ENCODE data around the gene TP53. TPM values are rescaled to one million over a fixed set of nuclear protein-coding genes. Genes with fewer than 3 reads are reported as not detected.

Gene TP53
- total RNA-seq, 1 donor from 2014 or later: 168 TPM

GRCh38 chr17:7654832-7655540 lies 32.3 kb downstream of the TP53 start:
- no peak for TF ChIP-seq CTCF (IDR thresholded peaks at IDR 0.05; ENCODE audit: insufficient read depth, low read length, poor library complexity, severe bottlenecking)
- H3K27me3 ChIP-seq (ENCODE audit: control insufficient read depth, insufficient read depth, low read length): peaks cover 42% of the 10 kb centered on the region
- no peaks in the 10 kb centered on the region for H3K36me3 ChIP-seq (ENCODE audit: control insufficient read depth, insufficient read depth, low read length)
- DNase-seq (ENCODE audit: low read depth): no peak
- no peak overlapping the region for H3K4me3 ChIP-seq (ENCODE audit: low read depth, low read length)

GRCh38 chr17:7652388-7653356 lies 34.6 kb downstream of the TP53 start:
- DNase-seq (ENCODE audit: low read depth): no peak
- no peaks in the 10 kb centered on the region for H3K36me3 ChIP-seq (ENCODE audit: control insufficient read depth, insufficient read depth, low read length)
- no peak for TF ChIP-seq CTCF (IDR thresholded peaks at IDR 0.05; ENCODE audit: insufficient read depth, low read length, poor library complexity, severe bottlenecking)
- H3K27me3 ChIP-seq (ENCODE audit: control insufficient read depth, insufficient read depth, low read length): peaks cover 45% of the 10 kb centered on the region
- no peak overlapping the region for H3K4me3 ChIP-seq (ENCODE audit: low read depth, low read length)

- no peak overlapping the region for H3K4me3 ChIP-seq (ENCODE audit: low read depth, low read length)
- no peak for DNase-seq (ENCODE audit: low read depth)
- no peak for TF ChIP-seq CTCF (IDR thresholded peaks at IDR 0.05; ENCODE audit: insufficient read depth, low read length, poor library complexity, severe bottlenecking)
- no peaks in the 10 kb centered on the region for H3K36me3 ChIP-seq (ENCODE audit: control insufficient read depth, insufficient read depth, low read length)
- peaks cover 44% of the 10 kb centered on the region for H3K27me3 ChIP-seq (ENCODE audit: control insufficient read depth, insufficient read depth, low read length)
Observed at GRCh38 chr17:7651665-7652387, 35.5 kb downstream of the TP53 start.

- no peak for TF ChIP-seq CTCF (IDR thresholded peaks at IDR 0.05; ENCODE audit: insufficient read depth, low read length, poor library complexity, severe bottlenecking)
- Histone ChIP-seq H3K36me3 (ENCODE audit: control insufficient read depth, insufficient read depth, low read length) (no peaks in the 10 kb centered on the region), H3K4me3 (ENCODE audit: low read depth, low read length) (peak overlapping the region; percentile 7), H3K27me3 (ENCODE audit: control insufficient read depth, insufficient read depth, low read length) (peaks cover 43% of the 10 kb centered on the region)
- DNase-seq (ENCODE audit: low read depth): no peak
Observed at GRCh38 chr17:7651097-7651664, 36.1 kb downstream of the TP53 start.

GRCh38 chr17:7650509-7651096 lies 36.7 kb downstream of the TP53 start, which contains the start of gene ATP1B2:
Gene ATP1B2 (plus strand): TSS chr17:7650926. CDS start chr17:7651519, 593 bp downstream.
- Histone ChIP-seq H3K4me3 (ENCODE audit: low read depth, low read length) (peak within 1 kb of the TSS; percentile 7), H3K27me3 (ENCODE audit: control insufficient read depth, insufficient read depth, low read length) (peaks cover 43% of the 10 kb centered on the region), H3K36me3 (ENCODE audit: control insufficient read depth, insufficient read depth, low read length) (no peaks in the 10 kb centered on the region)
- no peak for TF ChIP-seq CTCF (IDR thresholded peaks at IDR 0.05; ENCODE audit: insufficient read depth, low read length, poor library complexity, severe bottlenecking)
- no peak for DNase-seq (ENCODE audit: low read depth)

Measured in kidney epithelial cell (primary cell).